Fibroblast of the aortic adventitia (primary cell): Measurements from ENCODE around the gene PPT2. TPM values are rescaled to one million over a fixed set of nuclear protein-coding genes. Genes with fewer than 3 reads are reported as not detected.

ENCODE experiments used
- DNase-seq: peaks from one replicate; pipeline ENCODE4 v3.0.0-alpha.2; 2010; ENCODE audit warnings: low read depth
- H3K4me3 ChIP-seq: 2 replicates; pipeline ENCODE4 v1.5.1; 2011; ENCODE audit warnings: low read depth, mild to moderate bottlenecking, control low read depth, low read length, moderate library complexity
- total RNA-seq: library from RNA; depleted of rRNA; stranded (reverse); fragments of >200 nt; gene quantifications from 2 replicates; pipeline ENCODE4 v1.2.3, GENCODE V29; 2012; ENCODE audit warnings: low replicate concordance
- TF ChIP-seq, protein P1 (sequence below): IDR thresholded peaks from 2 replicates; pipeline ENCODE4 v1.5.1; 2011; ENCODE audit warnings: mild to moderate bottlenecking, low read length, control low read depth, inconsistent platforms; ENCODE audit not compliant: insufficient read depth

PPT2 gene
- total RNA-seq, 1 donor = 30.2 TPM

DNA sequence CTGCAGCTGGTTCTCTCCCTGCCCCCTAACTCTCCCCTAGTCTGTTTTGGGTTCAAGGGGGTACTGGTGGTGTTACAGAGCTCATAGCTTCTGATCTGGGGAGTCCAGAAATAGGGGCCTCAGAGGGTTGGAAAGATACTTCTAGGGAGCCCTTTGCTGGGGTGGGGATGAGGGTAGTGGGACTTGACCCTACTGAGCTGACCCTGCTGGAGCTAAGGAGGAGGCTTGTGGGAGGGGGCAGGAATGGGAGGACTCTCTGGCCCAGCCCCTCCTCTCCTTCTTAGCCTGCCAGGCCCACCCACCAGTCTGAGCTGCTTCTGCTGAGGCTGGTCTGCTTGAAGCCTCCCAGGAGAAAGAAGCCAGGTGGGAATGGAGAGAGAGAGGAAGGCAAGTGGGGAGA is 10.4 kb downstream of the PPT2 start, which contains the start of gene EGFL8:
TSS of gene EGFL8 (plus strand) at position 301 of the 400 bp plus-strand sequence. CDS start 1,571 bp downstream, outside the sequence.
- DNase-seq = no peak
- H3K4me3 ChIP-seq = no peak within 1 kb of the TSS
- TF ChIP-seq, protein P1, sequence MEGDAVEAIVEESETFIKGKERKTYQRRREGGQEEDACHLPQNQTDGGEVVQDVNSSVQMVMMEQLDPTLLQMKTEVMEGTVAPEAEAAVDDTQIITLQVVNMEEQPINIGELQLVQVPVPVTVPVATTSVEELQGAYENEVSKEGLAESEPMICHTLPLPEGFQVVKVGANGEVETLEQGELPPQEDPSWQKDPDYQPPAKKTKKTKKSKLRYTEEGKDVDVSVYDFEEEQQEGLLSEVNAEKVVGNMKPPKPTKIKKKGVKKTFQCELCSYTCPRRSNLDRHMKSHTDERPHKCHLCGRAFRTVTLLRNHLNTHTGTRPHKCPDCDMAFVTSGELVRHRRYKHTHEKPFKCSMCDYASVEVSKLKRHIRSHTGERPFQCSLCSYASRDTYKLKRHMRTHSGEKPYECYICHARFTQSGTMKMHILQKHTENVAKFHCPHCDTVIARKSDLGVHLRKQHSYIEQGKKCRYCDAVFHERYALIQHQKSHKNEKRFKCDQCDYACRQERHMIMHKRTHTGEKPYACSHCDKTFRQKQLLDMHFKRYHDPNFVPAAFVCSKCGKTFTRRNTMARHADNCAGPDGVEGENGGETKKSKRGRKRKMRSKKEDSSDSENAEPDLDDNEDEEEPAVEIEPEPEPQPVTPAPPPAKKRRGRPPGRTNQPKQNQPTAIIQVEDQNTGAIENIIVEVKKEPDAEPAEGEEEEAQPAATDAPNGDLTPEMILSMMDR = no peak

DNA sequence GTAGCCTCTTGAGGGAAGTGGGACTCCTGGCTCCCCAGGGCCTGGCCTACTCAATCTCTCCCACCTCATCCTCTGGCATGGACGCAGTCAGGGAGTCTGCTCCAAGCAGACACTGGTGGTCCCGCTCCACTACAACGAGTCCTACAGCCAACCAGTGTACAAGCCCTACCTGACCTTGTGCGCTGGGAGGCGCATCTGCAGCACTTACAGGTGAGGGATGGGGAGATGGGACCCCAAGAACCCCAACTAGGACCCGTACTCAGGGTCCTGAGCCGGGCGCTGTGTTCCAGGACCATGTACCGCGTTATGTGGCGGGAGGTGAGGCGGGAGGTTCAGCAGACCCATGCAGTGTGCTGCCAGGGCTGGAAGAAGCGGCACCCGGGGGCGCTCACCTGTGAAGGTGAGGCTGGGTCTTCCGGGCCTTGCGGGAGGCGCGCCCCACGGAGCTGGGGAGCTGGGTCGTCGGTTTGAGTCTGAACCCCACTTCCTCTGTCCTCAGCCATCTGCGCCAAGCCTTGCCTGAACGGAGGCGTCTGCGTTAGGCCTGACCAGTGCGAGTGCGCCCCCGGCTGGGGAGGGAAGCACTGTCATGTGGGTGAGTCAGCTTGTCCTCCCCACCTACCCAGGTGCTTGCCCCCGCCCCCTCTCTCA is 12.6 kb downstream of the PPT2 start:
- H3K4me3 ChIP-seq = no peak overlapping the region
- no peak for DNase-seq
- TF ChIP-seq, protein P1 = peak; percentile 5

DNA sequence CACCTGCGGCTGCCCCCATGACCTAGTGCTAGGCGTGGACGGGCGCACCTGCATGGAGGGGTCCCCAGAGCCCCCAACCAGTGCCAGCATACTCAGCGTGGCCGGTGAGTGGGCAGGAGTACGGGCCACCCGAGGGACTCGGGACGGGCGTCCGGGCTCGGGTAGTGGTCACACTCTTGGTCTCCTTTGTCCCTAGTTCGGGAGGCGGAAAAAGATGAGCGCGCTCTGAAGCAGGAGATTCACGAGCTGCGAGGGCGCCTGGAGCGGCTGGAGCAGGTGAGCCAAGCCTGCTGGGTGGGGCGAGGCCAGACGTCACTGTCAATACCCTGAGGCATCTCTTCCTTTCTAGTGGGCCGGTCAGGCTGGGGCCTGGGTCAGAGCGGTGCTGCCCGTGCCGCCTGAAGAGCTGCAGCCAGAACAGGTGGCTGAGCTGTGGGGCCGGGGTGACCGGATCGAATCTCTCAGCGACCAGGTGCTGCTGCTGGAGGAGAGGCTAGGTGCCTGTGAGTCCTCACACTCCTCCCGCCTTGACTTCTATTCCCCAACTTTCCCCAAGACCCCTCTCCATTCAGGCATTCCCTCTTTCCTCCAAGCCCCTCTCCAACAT is 13.3 kb downstream of the PPT2 start:
- TF ChIP-seq, protein P1 = no peak
- no peak overlapping the region for H3K4me3 ChIP-seq
- no peak for DNase-seq

DNA sequence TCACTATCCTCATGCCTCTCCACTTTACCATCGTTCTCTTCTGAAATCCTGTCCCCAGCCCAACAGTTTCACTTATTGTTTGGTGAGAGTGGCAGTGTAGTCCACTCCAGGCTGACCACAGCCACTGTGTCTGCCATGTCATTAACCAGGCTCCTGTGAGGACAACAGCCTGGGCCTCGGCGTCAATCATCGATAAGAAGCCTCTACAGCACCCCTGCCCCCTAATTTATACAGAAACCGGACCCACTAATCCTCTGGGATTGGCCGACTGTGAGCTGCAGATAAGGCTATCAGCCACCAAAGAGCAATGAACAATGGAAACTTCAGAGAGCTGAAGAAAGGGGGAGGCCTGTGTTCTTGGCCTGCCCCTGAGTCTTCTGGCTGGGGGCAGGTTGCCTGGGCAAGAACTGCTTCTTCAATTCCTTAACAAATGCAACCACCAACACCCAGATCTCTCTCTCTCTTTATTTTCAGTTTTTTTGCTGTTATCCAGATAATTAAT is 13.9 kb downstream of the PPT2 start:
- DNase-seq = no peak
- TF ChIP-seq, protein P1 = no peak
- H3K4me3 ChIP-seq = no peak overlapping the region

DNA sequence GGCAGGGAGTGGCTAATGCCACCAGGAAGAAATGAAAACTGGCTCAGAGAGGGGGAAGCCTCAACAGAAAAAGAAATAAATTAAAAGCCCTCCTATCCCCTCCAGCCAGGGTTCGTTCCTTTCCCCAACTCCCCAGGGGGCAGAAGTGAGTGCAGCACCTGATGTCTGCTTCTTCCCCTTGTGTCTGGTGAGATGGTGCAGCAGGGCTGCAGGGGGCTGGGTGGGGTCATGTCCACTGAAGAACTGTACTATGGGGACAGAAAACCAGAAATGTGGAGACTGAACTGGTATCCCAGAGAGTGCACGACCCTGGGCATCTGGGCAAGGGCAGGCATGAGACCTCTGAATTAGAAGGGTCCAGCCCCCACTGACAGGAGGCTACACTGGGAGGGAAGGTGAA is 14.4 kb downstream of the PPT2 start:
- no peak overlapping the region for H3K4me3 ChIP-seq
- DNase-seq = no peak
- TF ChIP-seq, protein P1 = no peak

DNA sequence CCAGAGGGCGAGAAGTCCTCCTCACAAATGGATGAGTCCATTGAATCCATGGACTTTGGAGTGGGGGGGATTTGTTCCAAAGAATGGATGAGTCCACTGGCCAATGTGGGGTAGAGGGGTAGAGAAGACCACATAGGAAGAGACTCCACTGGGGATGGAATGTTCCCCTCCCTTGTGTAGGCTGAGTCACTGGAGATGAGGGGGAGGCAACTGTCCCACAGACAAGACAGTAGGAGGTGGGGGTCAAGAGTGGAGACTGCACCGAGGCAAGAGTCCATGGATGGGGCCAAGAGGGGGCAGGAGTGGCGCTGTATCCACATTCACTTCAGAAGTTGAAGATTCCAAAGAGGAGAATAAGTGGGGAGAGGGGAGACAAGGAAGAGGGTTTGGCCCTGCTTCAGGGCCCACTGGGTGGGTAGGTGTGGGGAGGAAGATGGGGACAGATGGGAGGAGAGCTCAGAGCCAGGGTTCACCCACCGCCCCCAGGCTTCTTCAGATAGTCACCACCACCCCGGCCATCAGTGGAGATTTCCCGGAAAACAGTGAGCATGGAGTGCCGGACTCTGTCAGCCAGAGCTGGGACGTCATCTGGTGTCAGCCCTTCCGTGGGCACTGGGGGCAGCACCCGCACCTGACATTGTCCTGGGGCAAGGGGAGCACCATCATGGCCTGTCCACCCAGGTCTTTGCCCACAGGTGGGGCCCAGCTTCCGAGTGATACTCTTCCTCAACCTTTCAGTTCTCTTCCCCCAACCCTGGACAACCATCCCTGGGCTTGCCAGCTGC is 15.1 kb downstream of the PPT2 start:
- TF ChIP-seq, protein P1 = no peak
- H3K4me3 ChIP-seq = no peak overlapping the region
- no peak for DNase-seq
